Large intestine (tissue), 3 donors: ENCODE results near the gene TUBA8. TPM values are rescaled to one million over a fixed set of nuclear protein-coding genes. Genes with fewer than 3 reads are reported as not detected.
"Not testable (repeated sequence)": the region's sequence is repeated elsewhere in the genome, so short reads cannot be mapped to it uniquely, and the experiment has no call there.

Experiments
- DNase-seq, 2 donors: peaks; one replicate each; pipeline versions ENCODE4 v3.0.0 to v3.0.0-alpha.2; 2013
- H3K27ac ChIP-seq: one replicate; pipeline ENCODE4 v1.5.1; 2013; ENCODE audit warnings: low read length
- H3K27me3 ChIP-seq: 2 replicates; pipeline ENCODE4 v1.6.1; 2013; ENCODE audit warnings: low read length; ENCODE audit not compliant: control insufficient read depth, insufficient read depth
- H3K36me3 ChIP-seq: 2 replicates; pipeline ENCODE4 v1.6.1; 2013; ENCODE audit warnings: low read length; ENCODE audit not compliant: control insufficient read depth, insufficient read depth
- H3K4me1 ChIP-seq: one replicate; pipeline ENCODE4 v1.6.1; 2013; ENCODE audit warnings: low read length; ENCODE audit not compliant: control insufficient read depth, insufficient read depth
- H3K4me3 ChIP-seq: one replicate; pipeline ENCODE4 v1.5.1; 2013; ENCODE audit warnings: low read length
- H3K9me3 ChIP-seq: one replicate; pipeline ENCODE4 v1.6.1; 2013; ENCODE audit warnings: mild to moderate bottlenecking, low read depth, low read length, moderate library complexity; ENCODE audit not compliant: control insufficient read depth
- whole genome bisulfite sequencing: methylation state at CpG from one replicate; pipeline ENCODE4 v1.1.5; 2013; ENCODE audit warnings: low lambda C conversion rate; ENCODE audit not compliant: insufficient coverage; 5-methylcytosine and 5-hydroxymethylcytosine counted together
- polyA plus RNA-seq: library from polyadenylated mRNA; unstranded; fragments of 120-200 nt; gene quantifications from one replicate; pipeline ENCODE4 v1.2.1, GENCODE V29; 2013

TUBA8 gene
- polyA plus RNA-seq, 1 donor = 1.9 TPM

GRCh38 chr22:18068381-18068988 lies 42.1 kb upstream of the TUBA8 start:
- DNase-seq = no peak
- H3K27me3 ChIP-seq = no peaks in the 10 kb centered on the region
- H3K27ac ChIP-seq = peak overlapping the region; percentile 81
- WGBS = no CpG with 5 or more reads among the region's 3 CpGs
- peaks cover 68% of the 10 kb centered on the region for H3K4me1 ChIP-seq
- H3K36me3 ChIP-seq = no peaks in the 10 kb centered on the region
- H3K9me3 ChIP-seq = no peaks in the 10 kb centered on the region
- H3K4me3 ChIP-seq = no peak overlapping the region

GRCh38 chr22:18069041-18069440 lies 41.6 kb upstream of the TUBA8 start:
- H3K27me3 ChIP-seq = no peaks in the 10 kb centered on the region
- no peak overlapping the region for H3K4me3 ChIP-seq
- DNase-seq = peak; percentile 56 to 82
- WGBS = no CpG with 5 or more reads among the region's 2 CpGs
- H3K36me3 ChIP-seq = no peaks in the 10 kb centered on the region
- no peaks in the 10 kb centered on the region for H3K9me3 ChIP-seq
- H3K27ac ChIP-seq = peak overlapping the region; percentile 81
- H3K4me1 ChIP-seq = peaks cover 68% of the 10 kb centered on the region

- no CpG with 5 or more reads among the region's 4 CpGs for WGBS
- no peaks in the 10 kb centered on the region for H3K36me3 ChIP-seq
- H3K9me3 ChIP-seq = no peaks in the 10 kb centered on the region
- peaks cover 64% of the 10 kb centered on the region for H3K4me1 ChIP-seq
- no peak overlapping the region for H3K4me3 ChIP-seq
- no peaks in the 10 kb centered on the region for H3K27me3 ChIP-seq
- H3K27ac ChIP-seq = peak overlapping the region; percentile 81
- DNase-seq = no peak
Observed at GRCh38 chr22:18070041-18070440, 40.6 kb upstream of the TUBA8 start.

DNA sequence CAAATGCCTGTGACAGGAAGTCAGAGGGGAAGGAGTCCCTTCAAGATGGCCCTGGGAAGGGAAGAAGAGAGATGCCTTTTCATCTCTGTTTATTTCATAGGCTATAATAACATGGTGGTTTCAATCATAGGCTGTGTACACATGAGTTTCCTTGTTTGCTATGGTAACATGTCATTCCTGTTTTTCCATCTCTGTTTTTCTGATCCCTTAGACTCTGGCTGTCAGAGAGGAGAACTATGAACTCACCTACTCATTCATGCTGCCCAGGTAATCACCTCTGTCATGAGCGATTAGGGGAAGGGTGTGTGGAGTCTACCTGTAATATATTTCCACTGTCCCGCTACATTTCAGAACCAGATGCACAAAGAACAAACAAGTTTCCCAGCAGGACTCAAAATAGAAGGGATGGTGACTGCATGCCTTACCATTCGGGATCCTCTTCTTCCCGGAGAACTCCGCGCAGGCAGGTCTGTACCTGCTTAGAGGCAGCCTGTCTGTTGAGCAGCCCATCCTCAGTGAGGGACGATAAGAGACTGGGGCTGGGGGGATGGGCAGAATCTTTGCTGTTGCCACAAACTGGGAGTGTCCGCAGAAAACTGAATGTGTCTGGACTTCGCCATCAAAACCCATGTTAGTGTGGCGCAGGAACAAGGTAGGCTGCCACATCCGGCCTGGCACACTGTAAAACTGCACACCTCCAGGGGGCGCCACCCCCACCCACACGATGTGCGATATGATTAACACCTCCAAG lies 39.9 kb upstream of the TUBA8 start:
- peak overlapping the region; percentile 81 for H3K27ac ChIP-seq

GRCh38 chr22:18071307-18071967 lies 39.2 kb upstream of the TUBA8 start:
- no CpG with 5 or more reads among the region's 7 CpGs for WGBS
- not testable (repeated sequence) for DNase-seq, H3K27me3 ChIP-seq, H3K4me3 ChIP-seq, H3K9me3 ChIP-seq, H3K36me3 ChIP-seq
- Histone ChIP-seq H3K27ac (peak overlapping the region; percentile 81), H3K4me1 (peaks cover 54% of the 10 kb centered on the region)

More for the DNA sequence above, 39.9 kb upstream of the TUBA8 start:
- H3K4me1 ChIP-seq = peaks cover 58% of the 10 kb centered on the region
- H3K27me3 ChIP-seq = no peaks in the 10 kb centered on the region
- 60% methylated on average over 2 of the region's 14 CpGs for WGBS
- peak; percentile 80 to 93 for DNase-seq
- H3K36me3 ChIP-seq = no peaks in the 10 kb centered on the region
- H3K9me3 ChIP-seq = no peaks in the 10 kb centered on the region
- H3K4me3 ChIP-seq = no peak overlapping the region

GRCh38 chr22:18071968-18072310 lies 38.7 kb upstream of the TUBA8 start:
- Histone ChIP-seq H3K36me3 (no peaks in the 10 kb centered on the region), H3K27ac (no peak overlapping the region), H3K4me3 (no peak overlapping the region), H3K27me3 (no peaks in the 10 kb centered on the region), H3K4me1 (peaks cover 53% of the 10 kb centered on the region), H3K9me3 (no peaks in the 10 kb centered on the region)
- no CpG with 5 or more reads among the region's 1 CpG for WGBS
- no peak for DNase-seq

DNA sequence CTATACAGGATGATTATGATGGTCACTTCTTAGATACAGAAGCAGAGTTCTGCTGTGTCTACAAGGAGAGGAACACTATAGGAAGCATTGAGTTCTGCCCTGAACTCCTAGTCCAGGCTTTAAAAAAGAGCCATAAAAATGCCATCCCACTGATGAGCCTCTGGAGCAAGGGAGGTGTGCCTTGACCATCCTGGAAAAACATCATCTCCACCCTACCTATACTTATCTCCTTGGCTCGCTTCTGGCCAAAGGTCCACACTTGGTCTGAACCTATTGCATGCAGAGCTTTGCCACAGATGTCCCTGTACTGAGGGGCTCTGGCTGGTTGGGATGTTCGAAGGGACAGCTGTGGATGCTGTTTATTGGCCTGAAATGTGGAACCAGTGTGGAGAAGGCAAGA lies 37.1 kb upstream of the TUBA8 start:
- no peaks in the 10 kb centered on the region for H3K9me3 ChIP-seq
- no peak overlapping the region for H3K4me3 ChIP-seq
- peak overlapping the region; percentile 29 for H3K27ac ChIP-seq
- no CpG with 5 or more reads among the region's 2 CpGs for WGBS
- DNase-seq = peak; percentile 69 to 76
- H3K27me3 ChIP-seq = no peaks in the 10 kb centered on the region
- H3K4me1 ChIP-seq = peaks cover 41% of the 10 kb centered on the region
- no peaks in the 10 kb centered on the region for H3K36me3 ChIP-seq

GRCh38 chr22:18073927-18074326 lies 36.7 kb upstream of the TUBA8 start:
- DNase-seq, H3K36me3 ChIP-seq, H3K4me3 ChIP-seq, H3K9me3 ChIP-seq, H3K27me3 ChIP-seq: not testable (repeated sequence)
- Histone ChIP-seq H3K27ac (peak overlapping the region; percentile 29), H3K4me1 (peaks cover 36% of the 10 kb centered on the region)
- 86% methylated on average over 1 of the region's 4 CpGs for WGBS

- no peaks in the 10 kb centered on the region for H3K9me3 ChIP-seq
- H3K36me3 ChIP-seq = peaks cover 5% of the 10 kb centered on the region
- no peak for DNase-seq
- H3K4me1 ChIP-seq = peaks cover 30% of the 10 kb centered on the region
- 100% methylated on average over 1 of the region's 6 CpGs for WGBS
- no peak overlapping the region for H3K27ac ChIP-seq
- no peaks in the 10 kb centered on the region for H3K27me3 ChIP-seq
- H3K4me3 ChIP-seq = no peak overlapping the region
Observed at GRCh38 chr22:18075101-18075719, 35.4 kb upstream of the TUBA8 start.

GRCh38 chr22:18075720-18076497 lies 34.7 kb upstream of the TUBA8 start:
- WGBS = 64% methylated on average over 3 of the region's 13 CpGs
- Histone ChIP-seq H3K9me3 (no peaks in the 10 kb centered on the region), H3K4me1 (peaks cover 24% of the 10 kb centered on the region), H3K27ac (peak overlapping the region; percentile 36), H3K27me3 (no peaks in the 10 kb centered on the region), H3K36me3 (peaks cover 10% of the 10 kb centered on the region), H3K4me3 (no peak overlapping the region)
- DNase-seq = peak; percentile 81
